ENCODE results near the gene SLC39A13.
A peak's percentile ranks its signal among the peaks of the same experiment; 100 is the strongest.

Gene SLC39A13

GRCh38 chr11:47461876-47462275 lies 53.5 kb downstream of the SLC39A13 start:
- no peak for DNase-seq

- DNase-seq: peak; percentile 20
Observed at GRCh38 chr11:47464483-47464882, 56.1 kb downstream of the SLC39A13 start.

Measured in HCEC 1CT (cell line).